Measurements from ENCODE around the gene PDZRN3. TPM values are rescaled to one million over a fixed set of nuclear protein-coding genes. Genes with fewer than 3 reads are reported as not detected.

The PDZRN3 gene
- total RNA-seq, 6 donors from 2014 or later, result 7.0 to 50.3 (median 18.4) TPM

GRCh38 chr3:73576999-73577461 lies 47.7 kb downstream of the PDZRN3 start:
- Histone ChIP-seq H3K9me3 (no peaks in the 10 kb centered on the region), H3K4me1 (no peaks in the 10 kb centered on the region), H3K27me3 (no peaks in the 10 kb centered on the region), H3K36me3 (no peaks in the 10 kb centered on the region), H3K4me3 (no peak overlapping the region), H3K27ac (no peak overlapping the region)
- WGBS, 2 donors, result 55 to 65% methylated on average over 4 of the region's 4 CpGs
- no peak for ATAC-seq (ENCODE audit: low FRiP score in 2 of 2)
- DNase-seq, result no peak
- TF ChIP-seq CTCF (IDR thresholded peaks at IDR 0.05) (no peak), EP300 (IDR thresholded peaks at IDR 0.05) (no peak), POLR2AphosphoS5 (IDR thresholded peaks at IDR 0.05) (no peak), POLR2A (IDR thresholded peaks at IDR 0.05) (no peak)

- Histone ChIP-seq H3K27ac (no peak overlapping the region), H3K36me3 (no peaks in the 10 kb centered on the region), H3K27me3 (no peaks in the 10 kb centered on the region), H3K4me1 (no peaks in the 10 kb centered on the region), H3K4me3 (no peak overlapping the region), H3K9me3 (no peaks in the 10 kb centered on the region)
- DNase-seq (no peak), ATAC-seq (ENCODE audit: low FRiP score in 2 of 2) (no peak)
- 79 to 81% methylated on average over 3 of the region's 3 CpGs for WGBS, 2 donors
- TF ChIP-seq CTCF (IDR thresholded peaks at IDR 0.05), result no peak
- TF ChIP-seq POLR2A (IDR thresholded peaks at IDR 0.05), result no peak
- TF ChIP-seq EP300 (IDR thresholded peaks at IDR 0.05), result no peak
- TF ChIP-seq POLR2AphosphoS5 (IDR thresholded peaks at IDR 0.05), result no peak
Observed at GRCh38 chr3:73575953-73576352, 48.8 kb downstream of the PDZRN3 start.

- no peaks in the 10 kb centered on the region for H3K4me1 ChIP-seq
- TF ChIP-seq EP300 (IDR thresholded peaks at IDR 0.05) (no peak), CTCF (IDR thresholded peaks at IDR 0.05) (no peak), POLR2A (IDR thresholded peaks at IDR 0.05) (no peak), POLR2AphosphoS5 (IDR thresholded peaks at IDR 0.05) (no peak)
- no peaks in the 10 kb centered on the region for H3K27me3 ChIP-seq
- ATAC-seq (ENCODE audit: low FRiP score in 2 of 2) (no peak), DNase-seq (no peak)
- no peaks in the 10 kb centered on the region for H3K9me3 ChIP-seq
- no peak overlapping the region for H3K4me3 ChIP-seq
- no peak overlapping the region for H3K27ac ChIP-seq
- 49 to 67% methylated on average over 2 of the region's 2 CpGs for WGBS, 2 donors
- H3K36me3 ChIP-seq, result no peaks in the 10 kb centered on the region
Observed at GRCh38 chr3:73575519-73575918, 49.2 kb downstream of the PDZRN3 start.

- H3K27ac ChIP-seq, result no peak overlapping the region
- H3K9me3 ChIP-seq, result no peaks in the 10 kb centered on the region
- no peaks in the 10 kb centered on the region for H3K36me3 ChIP-seq
- DNase-seq (no peak), ATAC-seq (ENCODE audit: low FRiP score in 2 of 2) (no peak)
- 82 to 84% methylated on average over 2 of the region's 2 CpGs for WGBS, 2 donors
- no peaks in the 10 kb centered on the region for H3K27me3 ChIP-seq
- no peak overlapping the region for H3K4me3 ChIP-seq
- H3K4me1 ChIP-seq, result no peaks in the 10 kb centered on the region
- TF ChIP-seq EP300 (IDR thresholded peaks at IDR 0.05) (no peak), CTCF (IDR thresholded peaks at IDR 0.05) (no peak), POLR2A (IDR thresholded peaks at IDR 0.05) (no peak), POLR2AphosphoS5 (IDR thresholded peaks at IDR 0.05) (no peak)
Observed at GRCh38 chr3:73573204-73573603, 51.5 kb downstream of the PDZRN3 start.

GRCh38 chr3:73572368-73572767 lies 52.4 kb downstream of the PDZRN3 start:
- no peaks in the 10 kb centered on the region for H3K9me3 ChIP-seq
- no peaks in the 10 kb centered on the region for H3K27me3 ChIP-seq
- H3K36me3 ChIP-seq, result no peaks in the 10 kb centered on the region
- H3K4me3 ChIP-seq, result no peak overlapping the region
- DNase-seq (no peak), ATAC-seq (ENCODE audit: low FRiP score in 2 of 2) (no peak)
- 63 to 79% methylated on average over 3 of the region's 3 CpGs for WGBS, 2 donors
- no peak overlapping the region for H3K27ac ChIP-seq
- no peak for TF ChIP-seq POLR2A (IDR thresholded peaks at IDR 0.05)
- TF ChIP-seq POLR2AphosphoS5 (IDR thresholded peaks at IDR 0.05), result no peak
- no peak for TF ChIP-seq EP300 (IDR thresholded peaks at IDR 0.05)
- TF ChIP-seq CTCF (IDR thresholded peaks at IDR 0.05), result no peak
- no peaks in the 10 kb centered on the region for H3K4me1 ChIP-seq
